GM20431 (cell line): Measurements from ENCODE around the gene CDK2AP2.
"Not testable (repeated sequence)": the region's sequence is repeated elsewhere in the genome, so short reads cannot be mapped to it uniquely, and the experiment has no call there.

Experiments used
- in situ Hi-C: fragments of 300-500 bp; cut with MseI, MboI; formaldehyde crosslinking; loops from one replicate; pipeline ENCODE4 v1.15.0; 2020; ENCODE audit warnings: low sequenced_read_pairs; ENCODE audit not compliant: unreplicated experiment

Gene CDK2AP2

DNA sequence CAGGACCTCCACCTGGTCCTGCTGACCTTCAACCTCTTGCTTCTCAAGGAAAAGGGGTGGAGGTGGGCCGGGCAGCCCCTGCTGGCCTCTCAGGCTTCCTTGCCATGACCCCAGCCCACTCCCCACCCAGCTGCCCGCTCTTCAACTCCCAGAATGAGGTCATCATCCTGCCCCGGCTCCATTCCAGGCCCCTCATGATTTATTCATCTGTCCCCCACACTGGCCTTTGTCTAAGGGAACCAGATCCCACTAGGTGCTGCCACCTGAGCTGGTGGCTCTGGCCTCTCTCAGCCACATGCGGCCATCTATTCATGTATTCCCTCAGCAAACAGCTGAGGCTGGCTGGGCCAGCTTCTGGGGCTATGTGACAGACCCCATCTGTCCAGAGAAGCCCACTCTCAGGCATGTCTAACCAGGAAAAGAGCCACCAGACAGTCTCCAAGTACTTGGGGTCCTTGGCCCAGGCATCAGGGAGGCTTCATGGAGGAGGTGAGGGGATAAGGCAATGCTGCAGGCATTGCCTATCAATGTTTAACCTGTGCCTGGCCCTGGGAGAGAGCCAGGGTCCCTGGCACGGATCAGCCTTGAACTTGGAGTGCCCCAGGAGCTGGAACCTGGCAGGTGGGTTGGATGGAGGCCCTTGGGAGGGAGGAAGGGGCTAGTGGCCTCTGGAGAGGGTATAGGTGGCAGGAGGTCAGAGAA is 17.5 kb upstream of the CDK2AP2 start:
- in situ Hi-C loops, result no loop called here

DNA sequence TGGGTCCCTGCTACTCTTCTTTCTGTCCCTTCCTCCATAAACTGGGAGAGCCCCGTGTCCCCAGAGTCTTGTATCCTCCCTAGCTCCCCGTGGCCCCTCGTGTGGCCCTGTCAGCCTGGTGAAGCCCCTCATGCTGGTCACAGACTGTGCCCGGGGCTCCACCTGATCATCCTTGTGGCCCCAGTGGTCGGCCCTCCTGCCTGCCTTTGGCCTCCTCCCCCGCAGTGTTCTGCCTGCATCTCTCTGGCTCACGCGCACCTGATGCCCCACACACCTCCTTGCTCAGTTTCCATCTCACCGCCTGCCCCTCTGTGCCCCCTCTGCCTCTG is 16.5 kb upstream of the CDK2AP2 start:
- in situ Hi-C loops, result no loop called here

DNA sequence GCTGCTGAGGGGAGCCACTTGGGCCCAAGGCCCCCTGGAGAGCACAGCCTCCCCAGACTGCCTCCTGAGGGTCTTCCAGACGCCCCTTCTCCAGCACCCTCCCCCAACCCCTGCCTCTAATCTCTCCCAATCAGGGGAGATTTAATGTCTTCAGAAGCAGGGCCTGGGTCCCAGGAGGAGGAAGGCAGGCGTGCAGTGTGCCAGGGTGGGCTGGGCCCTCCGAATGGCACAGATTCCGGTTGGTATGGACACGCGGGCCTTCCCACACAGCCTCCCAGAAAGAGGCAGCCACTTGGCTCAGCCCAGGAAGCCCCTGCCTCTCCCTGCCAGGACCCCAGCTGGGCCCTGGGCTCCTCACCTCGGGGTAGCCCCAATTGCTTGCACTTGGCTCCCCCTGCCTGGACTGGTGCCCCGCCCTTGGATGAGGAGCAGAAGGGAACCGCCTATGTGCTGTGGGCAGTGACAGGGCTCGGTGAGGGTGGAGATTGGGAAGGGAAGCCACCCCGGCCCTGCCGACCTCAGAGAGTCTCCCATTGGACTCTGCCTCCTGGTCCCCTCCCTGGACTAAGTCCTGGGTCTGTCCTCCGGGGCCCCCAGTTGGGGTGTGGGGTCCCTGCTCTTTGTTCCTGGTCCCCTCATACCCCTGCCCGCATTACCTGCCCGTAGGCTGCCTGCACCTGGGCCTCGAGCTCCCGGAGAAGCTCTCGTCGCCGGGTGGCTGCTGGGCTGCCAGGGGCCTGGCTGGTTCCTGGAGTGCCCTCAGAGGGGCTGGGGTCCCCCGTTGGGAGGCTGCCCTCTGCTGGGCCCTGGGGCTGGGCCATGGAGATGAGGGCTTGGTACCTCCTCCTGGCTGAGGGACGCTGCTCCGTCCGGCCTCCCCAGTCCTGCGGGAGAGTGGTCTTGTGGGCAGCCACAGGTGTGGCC is 15.9 kb upstream of the CDK2AP2 start:
- in situ Hi-C loops, result no loop called here

DNA sequence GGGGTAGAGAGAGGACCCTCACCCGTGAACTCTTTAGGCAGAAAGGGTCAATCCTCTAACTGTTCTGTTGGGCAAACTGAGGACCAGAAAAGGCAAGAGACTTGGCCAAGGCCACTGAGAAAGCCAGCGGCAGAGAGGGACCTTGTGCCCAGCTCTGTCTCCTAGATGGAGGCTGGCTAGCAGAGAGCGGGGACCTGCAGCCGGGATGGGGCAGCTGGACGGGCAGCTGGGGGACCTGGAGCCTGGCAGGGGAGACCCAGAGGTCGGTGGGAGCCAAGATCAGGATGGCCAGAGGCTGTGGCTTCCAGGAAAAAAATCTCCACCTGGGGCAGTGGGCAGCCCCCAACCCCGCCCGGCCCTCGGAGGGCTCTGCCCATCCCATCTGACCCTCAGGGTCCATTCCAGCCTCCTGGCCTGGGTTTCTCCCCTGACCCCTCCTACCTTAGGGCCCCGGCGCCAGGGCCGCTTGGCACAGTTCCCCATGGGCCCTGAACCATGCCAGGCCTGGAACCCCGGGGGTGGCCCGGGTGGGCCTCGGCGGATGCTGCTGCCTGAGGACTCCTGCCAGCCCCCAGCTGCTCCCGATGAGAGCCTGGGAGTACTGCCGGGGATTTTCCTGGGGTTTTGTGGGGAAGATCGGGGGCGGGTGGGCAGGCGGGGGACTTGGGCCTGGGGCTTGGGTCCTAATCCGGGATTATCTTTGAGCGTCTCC is 15.0 kb upstream of the CDK2AP2 start, which contains the start of gene CABP2:
Gene CABP2, minus strand, starts transcription at position 603 of the 712 bp plus-strand sequence. Its CDS starts 120 bp downstream, at position 483.
- in situ Hi-C loops, result no loop called here

DNA sequence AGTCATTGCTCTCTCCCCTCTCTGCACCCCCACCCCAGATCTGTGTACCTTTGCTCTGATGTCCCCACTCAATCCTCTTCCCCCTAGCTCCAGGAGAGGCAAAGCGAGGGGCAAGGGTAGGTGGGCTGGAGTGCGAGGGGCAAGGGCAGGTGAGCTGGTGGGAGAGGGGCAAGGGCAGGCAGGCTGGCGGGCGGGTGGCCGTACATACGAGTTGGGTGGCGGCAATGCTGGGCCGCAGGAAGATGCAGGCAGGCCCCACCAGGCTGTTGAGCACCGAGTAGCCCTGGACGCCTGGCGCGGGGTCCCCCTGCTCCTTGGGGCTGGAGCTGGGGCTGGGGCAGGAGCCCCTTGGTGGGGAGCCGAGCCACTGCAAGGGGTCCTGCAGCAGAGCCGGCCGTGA is 14.4 kb upstream of the CDK2AP2 start:
- in situ Hi-C loops, result no loop called here

DNA sequence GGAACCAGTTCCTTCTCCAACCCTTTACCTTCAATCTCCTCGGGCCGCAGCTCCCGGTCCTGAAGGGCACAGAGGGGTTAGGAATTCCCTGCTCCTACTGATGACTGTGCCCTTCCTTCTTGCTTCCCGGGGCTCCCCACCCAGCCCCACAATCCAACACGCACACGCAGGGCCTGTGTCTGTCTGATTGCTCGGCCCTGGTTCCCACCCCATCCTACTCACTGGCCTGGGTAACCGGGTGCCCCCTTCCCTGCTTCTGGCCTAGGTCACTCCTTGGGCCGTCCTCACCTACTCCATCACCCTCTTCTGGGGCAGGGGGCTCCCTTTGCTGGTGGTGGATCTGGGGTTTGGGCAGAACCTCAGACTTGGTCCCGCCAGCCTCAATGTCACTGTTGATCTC is 14.0 kb upstream of the CDK2AP2 start:
- in situ Hi-C loops, result no loop called here

DNA sequence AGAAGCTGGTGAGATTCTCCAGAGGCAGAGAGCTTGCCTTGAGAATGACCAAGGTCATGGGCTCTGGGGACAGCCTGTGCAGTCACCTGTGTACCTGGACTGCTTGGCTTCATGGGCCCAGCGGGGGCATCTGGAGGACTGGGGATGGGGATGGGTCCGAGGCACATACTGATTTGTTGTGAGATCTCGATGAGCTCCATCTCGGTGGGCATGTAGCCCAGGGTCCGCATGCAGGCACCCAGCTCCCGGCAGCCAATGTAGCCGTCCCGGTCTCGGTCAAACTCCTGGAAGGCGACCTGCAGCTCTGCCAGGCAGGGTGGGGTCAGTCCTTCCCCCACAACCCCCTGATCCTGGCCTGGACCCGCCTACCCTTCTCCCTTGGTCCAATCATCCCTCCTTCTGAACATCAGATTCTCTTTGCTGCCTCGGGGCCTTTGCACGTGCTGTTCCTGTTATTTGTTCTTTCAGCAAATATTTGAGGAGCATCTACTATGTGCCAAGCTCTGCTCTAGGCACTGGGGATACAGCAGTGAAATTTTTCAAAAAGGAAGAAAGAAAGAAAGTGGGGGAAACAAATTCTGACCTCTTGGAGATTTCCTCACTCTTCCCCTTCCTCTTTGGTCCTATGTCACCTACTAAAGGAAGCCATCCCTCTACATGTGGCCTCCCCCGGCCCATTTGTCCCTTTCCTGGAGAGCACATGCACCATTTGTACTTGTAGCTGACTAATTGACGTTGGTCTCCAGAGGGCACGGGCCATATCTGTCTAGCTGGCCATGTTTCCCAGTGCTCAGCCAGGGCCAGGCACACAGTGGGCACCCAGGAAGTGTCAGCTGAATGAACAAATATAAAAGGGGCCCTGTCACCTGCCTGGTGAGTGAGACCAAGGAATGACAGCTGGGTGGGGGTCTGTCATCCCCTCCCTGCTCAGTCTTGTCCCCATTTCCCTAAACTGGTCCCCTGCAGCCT is 13.2 kb upstream of the CDK2AP2 start:
- in situ Hi-C loops, result no loop called here

DNA sequence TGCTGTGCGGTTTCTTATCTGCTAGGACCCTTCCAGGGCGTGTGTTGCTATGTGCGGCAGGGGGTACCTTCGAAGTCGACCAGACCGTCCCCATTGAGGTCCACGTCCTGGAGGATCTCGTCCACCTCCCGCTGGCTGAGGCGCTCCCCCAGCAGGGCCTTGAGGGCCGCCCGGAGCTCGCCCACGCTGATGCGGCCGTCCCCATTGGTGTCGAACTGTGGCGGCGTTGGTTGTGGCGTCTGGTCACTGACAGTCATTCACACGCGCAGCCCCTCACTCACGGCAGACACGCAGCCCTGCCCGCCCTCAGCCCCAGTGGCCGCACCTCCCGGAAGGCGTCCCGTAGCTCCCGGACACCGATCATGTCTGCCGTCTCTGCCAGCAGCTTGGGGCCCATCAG is 11.8 kb upstream of the CDK2AP2 start:
- in situ Hi-C loops, result no loop called here

DNA sequence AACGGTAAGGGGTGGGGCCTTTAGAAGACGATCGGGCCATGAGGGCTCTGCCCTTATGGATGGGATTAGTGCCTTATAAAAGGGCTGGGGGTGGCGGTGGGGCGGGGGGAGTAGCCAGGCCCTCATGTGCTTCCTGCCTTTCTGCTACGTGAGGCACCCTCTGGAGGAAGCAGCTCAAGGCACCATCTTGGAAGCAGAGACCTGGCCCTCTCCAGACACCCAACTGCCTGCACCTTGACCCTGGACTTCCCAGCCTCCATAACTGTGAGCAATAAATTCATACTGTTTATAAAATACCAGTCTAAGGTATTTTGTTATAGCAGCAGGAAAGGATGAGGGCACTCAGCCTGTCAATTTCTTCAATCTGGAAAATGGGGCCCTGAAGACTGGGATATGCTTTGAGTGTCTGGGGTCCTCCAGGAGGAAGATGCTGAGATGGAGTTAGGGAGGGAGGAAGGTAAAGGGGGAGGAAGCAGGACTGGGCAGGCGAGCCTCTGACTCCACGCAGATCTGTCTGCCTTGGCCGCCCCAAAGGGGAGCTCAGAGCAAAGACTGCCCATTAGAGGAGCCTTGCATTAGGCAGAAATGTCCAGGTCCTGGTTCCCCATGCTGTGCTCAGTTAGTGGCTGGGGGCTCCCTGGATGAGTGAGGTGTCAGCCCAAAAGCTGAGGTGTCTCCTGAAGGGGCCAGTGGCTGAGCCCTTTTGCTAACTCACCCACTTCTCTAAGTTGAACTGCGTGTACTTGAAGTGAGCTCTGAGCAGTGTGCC is 10.0 kb upstream of the CDK2AP2 start:
- in situ Hi-C loops, result no loop called here

DNA sequence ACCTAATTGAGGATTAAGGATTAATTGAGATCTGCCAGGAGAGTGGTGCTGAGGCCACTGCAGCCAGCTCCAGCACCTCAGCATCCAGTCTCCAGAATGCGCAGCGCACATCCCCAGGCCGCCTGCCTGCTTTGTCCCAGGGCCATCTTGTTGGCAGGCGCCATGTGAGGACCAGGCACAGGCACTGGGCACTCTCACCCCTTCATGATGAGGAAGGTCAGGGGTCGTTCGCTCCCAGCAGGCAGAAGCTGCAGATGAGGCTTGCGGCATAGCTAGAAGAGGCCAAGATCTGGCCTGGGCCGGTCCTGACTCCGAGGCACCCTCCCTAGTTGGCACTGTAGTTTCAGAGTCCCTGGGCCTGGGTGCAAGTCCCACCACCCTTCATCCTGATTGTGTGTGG is 8.8 kb upstream of the CDK2AP2 start:
- in situ Hi-C loops, result no loop called here

DNA sequence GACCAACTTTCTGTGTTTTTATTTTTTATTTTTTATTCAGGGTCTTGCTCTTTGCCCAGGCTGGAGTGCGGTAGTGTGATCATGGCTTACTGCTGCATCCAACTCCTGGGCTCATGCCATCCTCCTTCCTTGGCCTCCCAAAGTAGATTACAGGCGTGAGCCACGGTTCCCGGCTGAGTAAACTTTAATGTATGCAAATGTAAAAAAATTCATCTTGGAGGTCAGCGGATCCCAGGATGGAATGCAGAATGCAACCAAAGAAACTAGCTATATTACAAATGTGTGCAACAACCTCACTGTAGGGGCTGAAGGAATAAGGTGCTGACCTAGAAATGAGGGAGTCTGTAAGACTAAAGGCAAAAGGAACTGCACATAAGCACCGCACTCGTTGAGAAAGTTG is 6.2 kb upstream of the CDK2AP2 start:
- in situ Hi-C loops, result no loop called here

DNA sequence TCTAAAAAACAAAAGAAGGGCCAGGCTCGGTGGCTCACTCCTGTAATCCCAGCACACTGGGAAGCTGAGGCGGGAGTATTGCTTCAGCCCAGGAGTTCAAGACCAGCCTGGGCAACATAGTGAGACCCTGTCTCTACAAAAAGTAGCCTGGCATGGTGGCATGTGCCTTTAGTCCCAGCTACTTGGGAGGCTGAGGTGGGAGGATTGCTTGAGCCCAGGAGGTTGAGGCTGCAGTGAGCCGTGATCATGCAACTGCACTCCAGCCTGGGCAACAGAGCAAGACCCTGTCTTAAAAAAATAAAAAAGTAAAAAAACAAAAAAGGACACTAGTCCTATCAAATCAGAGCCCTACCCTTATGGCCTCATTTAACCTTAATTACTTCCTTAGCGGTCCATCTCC is 3.6 kb upstream of the CDK2AP2 start:
- in situ Hi-C loops, result not testable (repeated sequence)

DNA sequence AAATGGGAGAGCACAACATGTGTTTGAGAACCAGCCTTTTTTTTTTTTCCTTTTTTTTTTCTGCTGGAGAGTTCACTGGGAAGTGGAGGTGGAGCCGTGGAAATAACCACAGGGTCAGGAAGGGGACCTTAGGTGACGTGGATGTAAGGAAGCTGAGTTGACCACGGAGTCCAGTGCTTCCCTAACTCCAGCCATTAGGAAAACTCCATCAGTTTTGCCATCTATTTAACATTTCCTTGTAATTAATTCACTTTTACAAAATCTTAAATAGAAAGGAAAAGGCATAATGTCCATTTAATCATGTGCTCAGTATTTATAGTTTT is 2.0 kb upstream of the CDK2AP2 start:
- in situ Hi-C loops, result no loop called here

DNA sequence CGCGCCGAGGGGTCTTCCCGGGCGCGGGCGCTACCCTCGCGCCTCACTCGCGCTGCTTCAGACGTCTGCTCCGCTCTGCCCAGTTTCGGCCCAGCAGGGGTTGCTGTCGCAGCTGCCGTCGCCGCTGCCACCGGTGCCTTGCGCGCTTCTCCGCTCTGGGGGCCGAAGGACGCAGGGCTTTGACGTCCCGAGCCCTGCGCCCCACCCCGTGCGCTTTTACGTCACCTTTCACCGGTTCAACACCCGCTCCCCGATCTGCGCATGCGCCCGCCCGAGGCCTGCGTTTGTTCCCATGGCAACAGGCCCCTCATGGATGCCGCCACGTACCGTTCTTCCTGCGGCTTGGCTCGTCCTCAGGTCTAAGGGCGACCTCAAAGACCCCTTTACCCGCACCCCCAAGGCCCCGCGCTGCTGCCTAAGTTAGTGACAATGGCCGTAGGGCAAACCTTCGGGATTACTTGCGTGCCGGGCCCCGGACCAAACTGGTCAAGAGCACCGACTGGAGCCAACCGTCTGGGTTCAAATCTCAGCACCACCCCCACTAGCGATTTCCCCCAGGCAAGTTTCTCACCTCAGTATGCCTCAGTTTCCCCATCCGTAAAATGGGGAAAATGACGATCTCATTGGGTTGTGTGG is 642 bp upstream of the CDK2AP2 start:
- in situ Hi-C loops, result no loop called here

DNA sequence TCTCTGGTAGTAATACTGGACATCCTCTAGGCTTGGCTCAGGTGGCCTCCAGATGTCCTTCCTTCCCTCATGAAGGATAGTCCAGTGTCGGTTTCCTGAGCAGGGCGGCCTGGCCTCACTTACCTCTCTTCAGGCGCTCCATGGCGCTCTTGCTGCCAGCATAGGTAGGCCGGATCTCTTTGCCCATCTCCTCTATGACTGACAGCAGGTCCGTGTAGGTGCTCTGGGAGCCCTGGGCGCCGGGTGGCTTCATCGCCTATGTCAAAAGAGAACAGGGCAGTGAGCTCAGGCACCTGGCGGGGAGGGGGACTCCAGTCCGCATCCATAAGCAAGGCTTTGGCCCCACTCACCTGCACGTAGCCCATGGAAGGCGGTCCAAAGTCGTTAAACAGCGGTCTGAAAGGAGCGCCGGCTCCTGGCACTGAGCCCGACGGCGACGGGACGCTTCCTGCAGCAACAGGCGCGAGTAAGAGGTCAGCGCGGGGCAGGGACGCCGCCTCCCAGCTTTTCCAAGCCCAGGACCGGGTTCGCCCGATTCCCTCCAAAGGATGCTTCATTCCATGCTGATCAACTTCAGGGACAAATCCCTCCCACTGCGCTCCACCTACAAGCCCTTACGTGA is 609 bp downstream of the CDK2AP2 start:
- in situ Hi-C loops, result no loop called here

DNA sequence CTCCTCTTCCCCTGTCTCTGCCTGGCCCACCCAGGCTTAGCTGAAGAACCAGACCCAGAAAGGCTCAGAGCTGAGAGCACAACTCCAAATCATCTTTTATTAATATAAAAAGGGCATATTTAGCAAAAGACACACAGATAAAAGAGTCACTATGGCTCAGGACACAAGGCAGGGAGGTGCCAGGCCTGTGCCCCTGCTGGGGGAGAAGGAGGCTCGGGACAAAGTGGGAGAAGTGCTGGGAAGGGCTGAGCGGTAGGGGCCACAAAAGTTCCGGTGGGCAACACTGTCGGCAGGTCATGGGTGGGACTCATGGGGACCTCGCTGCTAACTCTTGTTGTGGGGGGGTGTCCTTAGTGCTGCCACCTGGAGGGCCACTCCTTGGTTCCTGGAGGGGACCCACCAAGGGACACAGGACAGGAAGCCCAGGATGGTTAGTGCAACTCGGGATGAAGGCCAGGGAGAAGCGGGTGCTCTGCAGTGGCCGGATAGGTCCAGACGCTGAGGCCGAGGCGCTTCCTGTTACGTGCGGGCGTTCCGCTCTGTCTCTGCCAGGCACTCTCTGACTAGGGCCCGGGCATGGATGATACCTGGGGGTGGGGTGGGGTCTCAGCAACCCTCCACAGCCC is 1.4 kb downstream of the CDK2AP2 start:
- in situ Hi-C loops, result no loop called here

DNA sequence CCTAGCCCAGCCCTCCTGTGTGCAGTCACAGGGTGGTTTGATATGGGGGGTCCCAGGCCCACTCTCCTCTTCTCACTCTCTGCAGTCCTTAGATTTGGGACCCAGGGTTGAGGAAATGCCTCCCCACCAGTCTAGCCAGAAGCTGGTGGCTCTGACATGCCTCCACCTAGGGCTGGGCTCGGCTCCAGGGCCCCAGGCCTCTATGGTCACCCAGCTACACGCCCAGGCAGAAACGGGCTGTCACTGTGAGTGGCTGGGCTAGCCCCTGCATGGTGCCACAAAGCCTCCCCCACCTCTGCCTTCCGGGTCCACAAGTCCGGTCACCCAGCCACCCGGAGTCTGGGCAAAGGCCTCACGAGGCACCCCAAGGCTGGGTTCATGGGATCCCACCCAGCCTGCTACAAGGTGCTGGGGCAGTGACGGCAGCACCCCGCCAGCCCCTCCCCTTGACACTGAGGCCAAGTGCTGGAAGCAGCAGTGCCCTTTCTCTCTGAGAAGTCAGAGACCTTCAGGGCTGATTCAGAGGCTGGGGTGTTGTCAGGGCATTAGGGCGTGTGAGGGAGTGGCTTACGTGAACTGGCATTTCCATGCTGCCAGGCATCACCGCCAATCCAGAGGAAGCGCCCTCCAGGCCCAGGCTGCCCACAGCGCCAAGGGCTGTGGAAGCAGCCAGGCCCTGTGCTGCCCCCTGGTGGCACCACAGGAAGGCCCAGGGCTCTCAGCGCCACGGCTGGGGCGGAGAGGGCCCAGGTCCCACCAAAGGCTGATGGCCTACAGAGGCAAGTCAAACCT is 2.2 kb downstream of the CDK2AP2 start:
- in situ Hi-C loops, result no loop called here
